ENCODE measurements around the gene SCUBE3.

DNA sequence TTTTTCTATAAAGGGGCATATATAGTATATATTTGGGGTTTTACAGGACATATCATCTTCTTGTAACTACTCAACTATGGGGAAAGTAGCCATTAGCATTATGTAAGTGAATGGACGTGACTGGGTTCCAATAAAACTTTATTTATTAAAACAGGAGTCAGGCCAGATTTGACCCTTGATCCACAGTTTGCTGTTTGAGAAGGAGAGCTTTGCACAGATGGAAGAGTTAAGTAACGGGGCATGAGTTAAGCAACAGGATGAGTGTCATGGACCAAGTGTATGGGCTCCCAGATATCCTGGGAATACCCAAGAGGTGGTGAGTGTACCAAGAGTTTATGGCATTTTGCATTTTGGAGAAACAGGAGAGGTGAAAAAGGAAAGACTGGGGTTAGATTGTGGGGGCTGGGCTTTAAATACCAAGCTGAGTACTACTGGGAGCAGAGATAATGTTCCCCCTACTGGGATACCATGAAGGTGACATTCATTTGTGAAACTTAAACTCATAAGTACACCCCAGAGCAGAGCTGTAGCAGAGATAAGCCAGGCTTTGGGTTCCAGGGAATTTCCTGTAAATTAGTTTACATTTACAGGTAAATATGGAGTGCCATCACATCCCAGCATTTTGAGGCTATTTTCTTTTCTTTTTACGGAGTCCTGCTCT is 18.5 kb upstream of the SCUBE3 start:
- TF ChIP-seq, protein P1, sequence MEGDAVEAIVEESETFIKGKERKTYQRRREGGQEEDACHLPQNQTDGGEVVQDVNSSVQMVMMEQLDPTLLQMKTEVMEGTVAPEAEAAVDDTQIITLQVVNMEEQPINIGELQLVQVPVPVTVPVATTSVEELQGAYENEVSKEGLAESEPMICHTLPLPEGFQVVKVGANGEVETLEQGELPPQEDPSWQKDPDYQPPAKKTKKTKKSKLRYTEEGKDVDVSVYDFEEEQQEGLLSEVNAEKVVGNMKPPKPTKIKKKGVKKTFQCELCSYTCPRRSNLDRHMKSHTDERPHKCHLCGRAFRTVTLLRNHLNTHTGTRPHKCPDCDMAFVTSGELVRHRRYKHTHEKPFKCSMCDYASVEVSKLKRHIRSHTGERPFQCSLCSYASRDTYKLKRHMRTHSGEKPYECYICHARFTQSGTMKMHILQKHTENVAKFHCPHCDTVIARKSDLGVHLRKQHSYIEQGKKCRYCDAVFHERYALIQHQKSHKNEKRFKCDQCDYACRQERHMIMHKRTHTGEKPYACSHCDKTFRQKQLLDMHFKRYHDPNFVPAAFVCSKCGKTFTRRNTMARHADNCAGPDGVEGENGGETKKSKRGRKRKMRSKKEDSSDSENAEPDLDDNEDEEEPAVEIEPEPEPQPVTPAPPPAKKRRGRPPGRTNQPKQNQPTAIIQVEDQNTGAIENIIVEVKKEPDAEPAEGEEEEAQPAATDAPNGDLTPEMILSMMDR (conservative IDR thresholded peaks at IDR 0.05; ENCODE audit: low read depth, low read length), result no peak
- TF ChIP-seq MAFK (IDR thresholded peaks at IDR 0.05; ENCODE audit: low read depth, low read length), result no peak
- TF ChIP-seq, protein P2, sequence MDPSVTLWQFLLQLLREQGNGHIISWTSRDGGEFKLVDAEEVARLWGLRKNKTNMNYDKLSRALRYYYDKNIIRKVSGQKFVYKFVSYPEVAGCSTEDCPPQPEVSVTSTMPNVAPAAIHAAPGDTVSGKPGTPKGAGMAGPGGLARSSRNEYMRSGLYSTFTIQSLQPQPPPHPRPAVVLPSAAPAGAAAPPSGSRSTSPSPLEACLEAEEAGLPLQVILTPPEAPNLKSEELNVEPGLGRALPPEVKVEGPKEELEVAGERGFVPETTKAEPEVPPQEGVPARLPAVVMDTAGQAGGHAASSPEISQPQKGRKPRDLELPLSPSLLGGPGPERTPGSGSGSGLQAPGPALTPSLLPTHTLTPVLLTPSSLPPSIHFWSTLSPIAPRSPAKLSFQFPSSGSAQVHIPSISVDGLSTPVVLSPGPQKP (IDR thresholded peaks at IDR 0.05; ENCODE audit: borderline replicate concordance, low read depth, low read length), result no peak
- no peak for TF ChIP-seq RAD21 (IDR thresholded peaks at IDR 0.05; ENCODE audit: low read length)
- no peak for TF ChIP-seq RFX5 (IDR thresholded peaks at IDR 0.05; ENCODE audit: low read depth, low read length)
- no peak for TF ChIP-seq POLR2A (IDR thresholded peaks at IDR 0.05; ENCODE audit: low read depth, low read length)
- no peak for TF ChIP-seq CEBPB (IDR thresholded peaks at IDR 0.05; ENCODE audit: low read depth, low read length)
- TF ChIP-seq SMC3 (IDR thresholded peaks at IDR 0.05; ENCODE audit: low read depth, low read length), result no peak
- TF ChIP-seq MAZ (IDR thresholded peaks at IDR 0.05; ENCODE audit: borderline replicate concordance, low read depth, low read length), result no peak
- no peak for TF ChIP-seq RCOR1 (IDR thresholded peaks at IDR 0.05; ENCODE audit: insufficient replicate concordance, low read length)
- TF ChIP-seq BHLHE40 (IDR thresholded peaks at IDR 0.05; ENCODE audit: low read depth, low read length), result no peak

All from IMR-90 (cell line).